Stromal cell of bone marrow (primary cell): Measurements from ENCODE around the gene HNRNPAB.

Experiments used
- DNase-seq: peaks from one replicate; pipeline ENCODE4 v3.0.0-alpha.2; 2012; ENCODE audit warnings: low read depth

The HNRNPAB gene

GRCh38 chr5:178204182-178204934, at the start of gene HNRNPAB:
Gene HNRNPAB (plus strand): TSS chr5:178204533. CDS start chr5:178204838, 305 bp downstream.
- DNase-seq: peak; percentile 88

- no peak for DNase-seq
These were observed 49.3 kb upstream of the HNRNPAB start for GRCh38 chr5:178155065-178155464.

GRCh38 chr5:178160176-178160575, 44.2 kb upstream of the HNRNPAB start:
- no peak for DNase-seq

- no peak for DNase-seq
These were observed 41.9 kb upstream of the HNRNPAB start for GRCh38 chr5:178162481-178162880.

GRCh38 chr5:178163772-178164735, 40.3 kb upstream of the HNRNPAB start:
- peak; percentile 31 for DNase-seq

- no peak for DNase-seq
These were observed 38.8 kb upstream of the HNRNPAB start for GRCh38 chr5:178165581-178165980.

GRCh38 chr5:178170455-178170854, 33.9 kb upstream of the HNRNPAB start:
- DNase-seq: no peak

- DNase-seq: no peak
These were observed 29.9 kb upstream of the HNRNPAB start for GRCh38 chr5:178174456-178174855.

GRCh38 chr5:178176791-178177190, 27.5 kb upstream of the HNRNPAB start:
- no peak for DNase-seq

GRCh38 chr5:178177569-178177968, 26.8 kb upstream of the HNRNPAB start:
- DNase-seq: no peak

GRCh38 chr5:178180141-178180863, 24.0 kb upstream of the HNRNPAB start:
- DNase-seq: no peak

- DNase-seq: no peak
These were observed 22.0 kb upstream of the HNRNPAB start for GRCh38 chr5:178182158-178182876.

GRCh38 chr5:178186427-178186826, 17.9 kb upstream of the HNRNPAB start:
- DNase-seq: no peak

GRCh38 chr5:178187014-178187413, 17.3 kb upstream of the HNRNPAB start, which contains the start of gene GMCL2:
Gene GMCL2 (minus strand): TSS chr5:178187371. CDS start chr5:178187299, 72 bp downstream.
- no peak for DNase-seq

- DNase-seq: no peak
These were observed 14.9 kb upstream of the HNRNPAB start for GRCh38 chr5:178189433-178189832.

- DNase-seq: no peak
These were observed 12.7 kb upstream of the HNRNPAB start for GRCh38 chr5:178191661-178192060.

- no peak for DNase-seq
These were observed 12.1 kb upstream of the HNRNPAB start for GRCh38 chr5:178192244-178192643.

- DNase-seq: no peak
These were observed 11.5 kb upstream of the HNRNPAB start for GRCh38 chr5:178192787-178193186.

- DNase-seq: no peak
These were observed 11.0 kb upstream of the HNRNPAB start for GRCh38 chr5:178193251-178193809.

- DNase-seq: no peak
These were observed 10.3 kb upstream of the HNRNPAB start for GRCh38 chr5:178194026-178194425.

GRCh38 chr5:178196281-178196812, 8.0 kb upstream of the HNRNPAB start:
- DNase-seq: no peak
